Esophagus squamous epithelium (tissue), 5 donors: ENCODE measurements around the gene RABGGTA. TPM values are rescaled to one million over a fixed set of nuclear protein-coding genes. Genes with fewer than 3 reads are reported as not detected.

Experiments
- DNase-seq: peaks from one replicate; lab custom pipeline; 2025; lab: John Stamatoyannopoulos, UW
- H3K27ac ChIP-seq, 4 donors: fragments of 200-600 bp; sonication (generic); one replicate each; pipeline ENCODE4 v1.5.1; 2016 to 2019; ENCODE audit warnings: mild to moderate bottlenecking in 1 of 4
- H3K27me3 ChIP-seq, 4 donors: fragments of 200-600 bp; sonication (generic); 1 replicate in 3 of 4; 2 replicates in 1 of 4; pipeline versions ENCODE4 v1.5.1 to v1.6.0; 2017 to 2021; ENCODE audit warnings: antibody characterized with exemption in 1 of 4
- H3K36me3 ChIP-seq, 3 donors: fragments of 200-600 bp; sonication (generic); one replicate each; pipeline ENCODE4 v1.5.1; 2016 to 2019
- H3K4me1 ChIP-seq, 3 donors: fragments of 200-600 bp; sonication (generic); one replicate each; pipeline ENCODE4 v1.5.1; 2017 to 2019
- H3K4me3 ChIP-seq, 4 donors: fragments of 200-600 bp; sonication (generic); 1 replicate in 3 of 4; 2 replicates in 1 of 4; pipeline ENCODE4 v1.5.1; 2016 to 2019; ENCODE audit warnings: mild to moderate bottlenecking in 2 of 4, moderate library complexity in 1 of 4
- H3K9me3 ChIP-seq, 3 donors: fragments of 200-600 bp; sonication (generic); one replicate each; pipeline ENCODE4 v1.5.1; 2016 to 2019
- POLR2A ChIP-seq, 4 donors: fragments of 450-650 bp; IDR thresholded peaks; one replicate each; pipeline ENCODE4 v1.6.1; 2017; ENCODE audit warnings: antibody characterized with exemption in 4 of 4, mild to moderate bottlenecking in 4 of 4, moderate library complexity in 3 of 4
- WGBS, 2 donors: methylation state at CpG; one replicate each; pipeline ENCODE4 v1.1.5; 2018; 5-methylcytosine and 5-hydroxymethylcytosine counted together
- intact Hi-C: fragments of 100-400 bp; cut with DNase I; formaldehyde crosslinking; loops from one replicate; pipeline ENCODE4 v1.15.0; 2022
- total RNA-seq, 4 donors: library from RNA; depleted of rRNA; stranded (reverse); fragments of >200 nt; gene quantifications; one replicate each; pipeline ENCODE4 v1.1.0, GENCODE V29; 2016
- TF ChIP-seq, protein P1 (sequence below), 6 experiments: fragments of 450-650 bp in 4 of 6; fragments of 200-600 bp in 2 of 6; sonication (generic) in 2 of 6; IDR thresholded peaks; one replicate each; pipeline ENCODE4 v1.5.1; 2016 to 2019; ENCODE audit warnings: antibody characterized with exemption in 6 of 6, mild to moderate bottlenecking in 4 of 6, moderate library complexity in 4 of 6
- donor health status: DM: yes; HTN: yes; CAD: no.

Gene RABGGTA
- total RNA-seq, 4 donors from 2014 or later, result 68.9 to 171 (median 108) TPM

DNA sequence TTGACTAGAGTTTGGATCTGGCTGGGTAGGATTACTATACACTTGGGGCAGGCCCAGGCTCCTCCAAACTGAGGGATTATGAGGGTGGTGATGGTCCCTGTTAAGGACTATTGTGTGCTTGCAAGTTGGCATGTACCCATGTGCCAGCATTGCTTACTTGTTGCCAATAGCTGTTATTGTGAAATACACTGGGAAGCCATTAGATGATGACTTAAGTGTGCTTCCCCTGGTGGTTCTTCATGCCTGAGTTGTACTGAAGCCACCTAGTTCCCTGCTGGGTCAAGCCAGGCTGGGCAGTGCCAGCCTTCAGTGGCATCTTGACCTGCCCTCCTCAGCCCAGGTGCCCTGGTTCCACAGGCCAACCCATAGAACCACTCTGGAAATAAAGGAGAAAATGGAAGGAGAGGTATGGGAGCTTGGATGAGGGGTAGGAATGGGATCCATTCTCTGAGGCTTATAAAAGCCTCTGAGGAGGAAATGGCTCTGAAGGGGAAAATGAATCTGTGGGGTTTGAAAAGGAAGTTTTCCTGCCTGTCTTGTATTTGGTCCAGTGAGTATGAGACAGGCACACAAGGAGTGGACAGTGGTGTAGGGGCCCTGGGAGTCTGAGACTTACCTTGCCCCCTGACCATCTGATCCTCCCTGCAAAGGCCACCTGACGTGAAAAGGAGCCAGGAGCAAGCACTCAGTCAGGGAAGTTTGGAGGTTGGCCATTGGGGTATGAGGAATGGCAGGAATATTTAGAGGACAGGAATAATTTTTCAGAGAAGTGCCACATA is 40.6 kb upstream of the RABGGTA start:
- H3K27me3 ChIP-seq, result peaks cover 0 to 10% (median 0%) of the 10 kb centered on the region in 4 donors
- WGBS, 2 donors, result 50 to 78% methylated on average over 1 of the region's 1 CpG
- peak overlapping the region; percentile 92 to 97 (median 95) for H3K27ac ChIP-seq
- H3K4me1 ChIP-seq, result peaks cover 81 to 97% (median 86%) of the 10 kb centered on the region in 3 donors
- DNase-seq, result no peak
- intact Hi-C loops, result no loop called here
- peaks cover 0 to 10% (median 0%) of the 10 kb centered on the region in 3 donors for H3K36me3 ChIP-seq
- H3K9me3 ChIP-seq, result no peaks in the 10 kb centered on the region
- H3K4me3 ChIP-seq, result peak overlapping the region; percentile 46 to 84 (median 62)
- TF ChIP-seq, protein P1, sequence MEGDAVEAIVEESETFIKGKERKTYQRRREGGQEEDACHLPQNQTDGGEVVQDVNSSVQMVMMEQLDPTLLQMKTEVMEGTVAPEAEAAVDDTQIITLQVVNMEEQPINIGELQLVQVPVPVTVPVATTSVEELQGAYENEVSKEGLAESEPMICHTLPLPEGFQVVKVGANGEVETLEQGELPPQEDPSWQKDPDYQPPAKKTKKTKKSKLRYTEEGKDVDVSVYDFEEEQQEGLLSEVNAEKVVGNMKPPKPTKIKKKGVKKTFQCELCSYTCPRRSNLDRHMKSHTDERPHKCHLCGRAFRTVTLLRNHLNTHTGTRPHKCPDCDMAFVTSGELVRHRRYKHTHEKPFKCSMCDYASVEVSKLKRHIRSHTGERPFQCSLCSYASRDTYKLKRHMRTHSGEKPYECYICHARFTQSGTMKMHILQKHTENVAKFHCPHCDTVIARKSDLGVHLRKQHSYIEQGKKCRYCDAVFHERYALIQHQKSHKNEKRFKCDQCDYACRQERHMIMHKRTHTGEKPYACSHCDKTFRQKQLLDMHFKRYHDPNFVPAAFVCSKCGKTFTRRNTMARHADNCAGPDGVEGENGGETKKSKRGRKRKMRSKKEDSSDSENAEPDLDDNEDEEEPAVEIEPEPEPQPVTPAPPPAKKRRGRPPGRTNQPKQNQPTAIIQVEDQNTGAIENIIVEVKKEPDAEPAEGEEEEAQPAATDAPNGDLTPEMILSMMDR (IDR thresholded peaks at IDR 0.05), result peak in 2 of 6 experiments; percentile 8 to 29
- no peak for TF ChIP-seq POLR2A (IDR thresholded peaks at IDR 0.05)

DNA sequence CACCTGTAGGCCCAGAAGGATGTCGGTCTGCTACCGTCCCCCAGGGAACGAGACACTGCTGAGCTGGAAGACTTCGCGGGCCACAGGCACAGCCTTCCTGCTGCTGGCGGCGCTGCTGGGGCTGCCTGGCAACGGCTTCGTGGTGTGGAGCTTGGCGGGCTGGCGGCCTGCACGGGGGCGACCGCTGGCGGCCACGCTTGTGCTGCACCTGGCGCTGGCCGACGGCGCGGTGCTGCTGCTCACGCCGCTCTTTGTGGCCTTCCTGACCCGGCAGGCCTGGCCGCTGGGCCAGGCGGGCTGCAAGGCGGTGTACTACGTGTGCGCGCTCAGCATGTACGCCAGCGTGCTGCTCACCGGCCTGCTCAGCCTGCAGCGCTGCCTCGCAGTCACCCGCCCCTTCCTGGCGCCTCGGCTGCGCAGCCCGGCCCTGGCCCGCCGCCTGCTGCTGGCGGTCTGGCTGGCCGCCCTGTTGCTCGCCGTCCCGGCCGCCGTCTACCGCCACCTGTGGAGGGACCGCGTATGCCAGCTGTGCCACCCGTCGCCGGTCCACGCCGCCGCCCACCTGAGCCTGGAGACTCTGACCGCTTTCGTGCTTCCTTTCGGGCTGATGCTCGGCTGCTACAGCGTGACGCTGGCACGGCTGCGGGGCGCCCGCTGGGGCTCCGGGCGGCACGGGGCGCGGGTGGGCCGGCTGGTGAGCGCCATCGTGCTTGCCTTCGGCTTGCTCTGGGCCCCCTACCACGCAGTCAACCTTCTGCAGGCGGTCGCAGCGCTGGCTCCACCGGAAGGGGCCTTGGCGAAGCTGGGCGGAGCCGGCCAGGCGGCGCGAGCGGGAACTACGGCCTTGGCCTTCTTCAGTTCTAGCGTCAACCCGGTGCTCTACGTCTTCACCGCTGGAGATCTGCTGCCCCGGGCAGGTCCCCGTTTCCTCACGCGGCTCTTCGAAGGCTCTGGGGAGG is 39.5 kb upstream of the RABGGTA start, which contains the start of gene LTB4R:
Gene LTB4R (plus strand): TSS at position 857 of the 959 bp plus-strand sequence. CDS start 4,150 bp downstream, outside the sequence.
- Histone ChIP-seq H3K9me3 (no peaks in the 10 kb centered on the region), H3K27me3 (no peaks in the 10 kb centered on the region), H3K4me1 (peaks cover 71 to 86% (median 75%) of the 10 kb centered on the region in 3 donors), H3K27ac (peak within 1 kb of the TSS; percentile 92 to 97 (median 95)), H3K36me3 (peaks cover 0 to 21% (median 5%) of the 10 kb centered on the region in 3 donors), H3K4me3 (peak within 1 kb of the TSS; percentile 46 to 84 (median 62))
- WGBS, 2 donors, result 0% methylated on average over 20 of the region's 99 CpGs; no CpG with 5 or more reads in 1 of the 2 donors
- intact Hi-C loops, result no loop called here
- no peak for DNase-seq
- peak in 1 of 4 donors; percentile 54 for TF ChIP-seq POLR2A (IDR thresholded peaks at IDR 0.05)
- TF ChIP-seq, protein P1 (IDR thresholded peaks at IDR 0.05), result peak in 5 of 6 experiments; percentile 2 to 57 (median 34)

DNA sequence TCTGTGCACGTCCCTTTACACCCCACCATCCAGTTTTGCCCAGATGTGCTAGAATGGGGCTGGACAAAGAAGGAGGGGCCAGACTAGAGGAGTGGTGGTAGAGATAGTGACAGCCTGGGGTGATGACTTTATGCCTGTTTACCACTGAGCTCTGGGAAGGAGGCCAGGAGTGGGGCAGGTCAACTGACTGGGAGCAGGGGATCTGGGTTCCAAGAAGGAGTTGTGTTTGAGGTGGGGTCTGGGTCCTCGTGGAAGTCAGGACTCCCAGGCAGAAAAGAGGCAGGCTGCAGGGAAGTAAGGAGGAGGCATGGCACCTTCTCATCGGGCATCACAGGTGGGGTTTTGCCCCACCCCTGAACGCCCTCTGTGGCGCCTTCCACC is 38.9 kb upstream of the RABGGTA start:
- Histone ChIP-seq H3K27ac (peak overlapping the region; percentile 92 to 97 (median 95)), H3K9me3 (no peaks in the 10 kb centered on the region), H3K4me3 (peak overlapping the region; percentile 46 to 84 (median 62)), H3K27me3 (no peaks in the 10 kb centered on the region), H3K4me1 (peaks cover 66 to 79% (median 68%) of the 10 kb centered on the region in 3 donors), H3K36me3 (peaks cover 0 to 28% (median 12%) of the 10 kb centered on the region in 3 donors)
- intact Hi-C loops, result no loop called here
- no peak for DNase-seq
- WGBS, 2 donors, result 3 to 30% methylated on average over 2 to 3 of the region's 5 CpGs
- no peak for TF ChIP-seq POLR2A (IDR thresholded peaks at IDR 0.05)
- TF ChIP-seq, protein P1 (IDR thresholded peaks at IDR 0.05), result no peak

DNA sequence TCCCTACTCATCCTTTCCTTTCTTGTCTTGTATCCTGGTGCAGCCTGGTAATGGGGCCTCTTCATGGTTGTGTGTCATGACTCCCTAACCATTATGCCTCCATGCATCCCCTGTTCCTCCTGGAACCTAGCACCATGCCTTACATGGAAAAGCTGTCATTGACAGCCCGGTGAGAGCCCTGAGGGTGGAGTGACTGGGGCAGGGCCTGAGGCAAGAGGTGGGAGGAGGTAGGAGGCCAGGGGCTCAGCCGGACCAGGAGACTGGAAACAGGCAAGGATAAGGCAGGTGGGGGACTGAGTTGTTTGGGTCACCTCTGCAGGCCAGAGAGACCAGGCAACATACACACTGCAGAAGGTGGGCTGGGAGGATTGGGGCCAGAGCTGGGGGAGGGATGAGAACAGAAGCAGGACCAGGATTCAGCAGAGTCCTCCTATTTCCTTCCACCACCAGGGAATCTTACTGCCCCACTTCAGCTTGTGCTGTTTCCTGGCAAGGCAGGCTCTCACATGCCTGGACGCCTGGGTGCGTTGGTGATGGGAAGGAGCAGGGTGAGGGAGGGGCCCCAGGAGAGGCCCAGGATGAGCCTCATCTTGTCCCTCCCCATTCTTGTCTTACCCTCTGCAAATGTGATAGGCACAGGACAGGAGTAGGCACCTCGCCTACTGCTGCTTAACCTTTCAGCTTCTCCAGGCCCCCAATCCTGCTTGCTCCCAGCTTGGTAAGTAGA is 38.3 kb upstream of the RABGGTA start, which contains the start of gene LTB4R2:
Gene LTB4R2 (plus strand): TSS at position 603 of the 727 bp plus-strand sequence. CDS start 525 bp downstream, outside the sequence.
- DNase-seq, result no peak
- 24 to 58% methylated on average over 2 to 4 of the region's 5 CpGs for WGBS, 2 donors
- Histone ChIP-seq H3K9me3 (no peaks in the 10 kb centered on the region), H3K4me3 (peak within 1 kb of the TSS; percentile 46 to 84 (median 62)), H3K36me3 (peaks cover 0 to 33% (median 18%) of the 10 kb centered on the region in 3 donors), H3K27me3 (no peaks in the 10 kb centered on the region), H3K27ac (peak within 1 kb of the TSS; percentile 92 to 97 (median 95)), H3K4me1 (peaks cover 61 to 73% (median 63%) of the 10 kb centered on the region in 3 donors)
- intact Hi-C loops, result no loop called here
- no peak for TF ChIP-seq POLR2A (IDR thresholded peaks at IDR 0.05)
- TF ChIP-seq, protein P1 (IDR thresholded peaks at IDR 0.05), result peak in 1 of 6 experiments; percentile 45
